ENCODE data around the gene FASN. TPM values are rescaled to one million over a fixed set of nuclear protein-coding genes. Genes with fewer than 3 reads are reported as not detected.

Gene FASN
- total RNA-seq, 2 donors from 2014 or later = 90.5 to 91.2 TPM

DNA sequence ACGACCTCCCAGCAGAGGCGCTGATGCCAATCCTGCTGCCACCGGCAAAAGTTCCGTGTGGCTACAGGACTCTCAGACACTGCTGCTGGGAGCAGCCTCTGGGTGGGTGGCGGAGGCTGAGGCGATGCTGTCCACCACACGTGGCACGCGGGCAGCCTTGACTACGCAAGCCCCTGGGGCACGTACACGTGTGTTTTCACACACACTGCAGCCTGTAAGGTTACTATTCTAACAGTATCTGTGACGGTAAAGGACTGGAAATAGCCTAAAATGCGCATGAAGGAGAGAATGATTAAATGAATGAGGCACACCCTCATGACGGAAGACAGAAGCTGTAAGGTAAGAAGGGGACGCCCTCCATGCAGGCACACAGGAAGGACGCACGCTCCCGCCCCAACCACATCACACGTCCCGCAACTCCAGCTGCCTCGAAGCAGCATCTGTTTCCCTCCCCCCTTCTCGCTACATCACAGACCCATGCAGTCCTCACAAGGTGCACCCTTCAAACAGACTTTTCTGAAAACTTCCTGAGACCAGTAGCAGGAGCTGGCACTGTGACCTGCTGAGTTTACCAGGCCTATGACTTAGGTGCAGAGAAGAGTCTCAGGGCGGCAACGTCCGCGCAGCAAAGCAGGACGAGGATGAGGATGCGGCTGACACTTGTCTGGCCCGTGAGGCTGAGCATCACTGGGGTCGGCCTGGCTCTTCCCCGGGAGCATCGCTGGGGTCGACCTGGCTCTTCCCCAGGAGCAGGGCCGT lies 28.7 kb upstream of the FASN start:
- DNase-seq (peak; percentile 70 to 74), ATAC-seq (replicated peaks in 1 of 2) (peak; percentile 91 to 95)
- peak overlapping the region; percentile 35 for H3K27ac Mint-ChIP-seq
- H3K9me3 Mint-ChIP-seq = no peaks in the 10 kb centered on the region
- no peaks in the 10 kb centered on the region for H3K27me3 Mint-ChIP-seq (ENCODE audit: low read depth)
- H3K4me1 Mint-ChIP-seq (ENCODE audit: low read depth) = peaks cover 44% of the 10 kb centered on the region
- peak overlapping the region; percentile 62 to 74 for H3K4me3 Mint-ChIP-seq
- peaks cover 0 to 1% of the 10 kb centered on the region in 2 donors for H3K36me3 Mint-ChIP-seq (ENCODE audit: insufficient read depth in 2 of 2)

DNA sequence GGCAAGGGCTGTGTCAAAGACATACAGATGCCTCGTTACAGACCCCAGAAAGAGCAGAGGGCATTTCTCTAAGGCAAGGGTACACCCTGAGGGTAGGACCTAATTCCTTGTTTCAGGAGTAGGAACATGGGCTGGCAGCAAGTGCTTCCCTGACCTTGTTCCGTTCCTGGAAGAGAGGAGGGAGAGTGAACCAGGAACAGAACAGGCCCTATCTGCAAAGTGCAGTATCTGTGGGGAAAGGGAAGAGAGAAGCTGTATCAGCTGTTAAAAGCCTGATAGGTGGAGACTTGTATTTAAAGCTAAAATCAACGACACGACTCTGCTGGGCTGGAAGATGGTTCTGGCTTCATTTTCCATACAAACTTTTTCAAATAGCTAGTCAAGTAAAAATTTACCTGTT lies 26.1 kb upstream of the FASN start:
- Mint-ChIP-seq H3K27me3 (ENCODE audit: low read depth) (no peaks in the 10 kb centered on the region), H3K36me3 (ENCODE audit: insufficient read depth in 2 of 2) (peaks cover 0 to 1% of the 10 kb centered on the region in 2 donors), H3K4me3 (no peak overlapping the region), H3K9me3 (no peaks in the 10 kb centered on the region), H3K4me1 (ENCODE audit: low read depth) (peaks cover 64% of the 10 kb centered on the region), H3K27ac (no peak overlapping the region)
- no peak for DNase-seq
- ATAC-seq (replicated peaks in 1 of 2) = no peak

DNA sequence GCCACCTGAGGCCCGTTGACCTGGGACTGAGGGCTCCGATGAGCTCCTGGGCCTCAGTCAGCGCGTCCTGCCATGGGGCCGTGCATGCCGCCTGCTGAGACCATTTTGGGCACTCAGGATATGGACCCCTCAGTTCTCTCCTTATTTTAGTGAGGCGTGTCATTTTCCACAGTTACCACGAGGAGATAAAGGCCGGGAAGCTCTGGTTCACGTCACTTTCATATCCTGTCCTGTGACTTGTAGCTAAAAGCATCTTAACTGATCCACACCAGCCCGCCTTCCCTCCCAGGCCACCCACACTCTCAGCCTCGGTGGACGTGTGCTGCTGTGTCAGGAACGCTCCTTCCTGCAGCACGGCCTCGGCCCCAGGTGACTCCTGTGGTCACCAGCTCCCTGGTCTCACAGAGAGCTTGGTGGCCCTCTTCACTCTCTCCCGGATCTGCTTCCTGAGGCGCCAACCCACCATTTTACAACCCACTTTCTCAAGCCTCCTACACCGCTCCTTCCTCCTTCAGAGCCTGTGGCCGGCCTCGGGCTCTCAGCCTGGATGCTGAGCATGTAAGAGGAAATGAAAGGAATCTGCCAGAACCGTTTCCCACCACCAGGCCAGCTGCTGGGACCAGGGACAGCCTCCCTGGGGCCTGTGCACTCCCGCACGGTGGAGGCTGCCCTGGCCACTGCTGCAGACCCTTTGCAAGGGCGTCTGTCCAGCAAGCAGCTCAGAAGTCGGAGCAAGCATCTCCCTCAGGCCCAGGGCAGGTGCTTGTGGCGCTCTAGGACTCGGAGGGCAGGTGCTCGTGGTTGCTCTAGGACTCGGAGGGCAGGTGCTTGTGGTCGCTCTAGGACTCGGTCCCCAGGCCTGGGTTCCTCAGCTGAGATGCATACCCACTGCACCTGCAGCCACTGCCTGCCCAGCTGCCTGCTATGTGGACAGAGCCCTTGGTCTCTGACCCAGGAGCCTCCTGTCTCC lies 23.9 kb upstream of the FASN start:
- DNase-seq = no peak
- Mint-ChIP-seq H3K9me3 (no peaks in the 10 kb centered on the region), H3K27me3 (ENCODE audit: low read depth) (no peaks in the 10 kb centered on the region), H3K4me1 (ENCODE audit: low read depth) (peaks cover 52% of the 10 kb centered on the region), H3K4me3 (peak overlapping the region in 1 of 2 donors; percentile 34), H3K27ac (peak overlapping the region; percentile 7), H3K36me3 (ENCODE audit: insufficient read depth in 2 of 2) (peaks cover 0 to 1% of the 10 kb centered on the region in 2 donors)
- no peak for ATAC-seq (replicated peaks in 1 of 2)

DNA sequence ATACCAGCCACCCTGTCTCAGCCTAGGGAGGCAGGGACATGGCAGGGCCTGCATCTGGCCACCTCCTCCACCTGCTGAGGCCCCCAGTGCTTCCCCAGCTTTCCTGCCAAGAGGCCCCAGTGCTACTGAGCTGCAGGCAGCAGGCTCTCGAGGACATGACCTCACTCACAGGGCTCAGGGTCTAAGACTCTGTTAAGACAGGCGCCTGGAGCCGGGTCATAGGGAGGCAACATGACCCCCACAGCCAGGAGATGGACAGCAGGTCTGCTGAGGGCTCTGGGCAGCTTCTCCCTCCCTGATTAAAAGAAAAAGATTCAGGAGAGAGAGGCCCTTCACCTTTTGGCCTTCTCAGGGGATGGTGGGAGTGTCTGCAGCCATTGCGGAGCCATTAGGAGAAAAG lies 23.2 kb upstream of the FASN start:
- H3K36me3 Mint-ChIP-seq (ENCODE audit: insufficient read depth in 2 of 2) = peaks cover 0 to 1% of the 10 kb centered on the region in 2 donors
- no peaks in the 10 kb centered on the region for H3K27me3 Mint-ChIP-seq (ENCODE audit: low read depth)
- H3K27ac Mint-ChIP-seq = no peak overlapping the region
- ATAC-seq (replicated peaks in 1 of 2) (no peak), DNase-seq (no peak)
- H3K9me3 Mint-ChIP-seq = no peaks in the 10 kb centered on the region
- H3K4me1 Mint-ChIP-seq (ENCODE audit: low read depth) = peaks cover 45% of the 10 kb centered on the region
- H3K4me3 Mint-ChIP-seq = no peak overlapping the region

DNA sequence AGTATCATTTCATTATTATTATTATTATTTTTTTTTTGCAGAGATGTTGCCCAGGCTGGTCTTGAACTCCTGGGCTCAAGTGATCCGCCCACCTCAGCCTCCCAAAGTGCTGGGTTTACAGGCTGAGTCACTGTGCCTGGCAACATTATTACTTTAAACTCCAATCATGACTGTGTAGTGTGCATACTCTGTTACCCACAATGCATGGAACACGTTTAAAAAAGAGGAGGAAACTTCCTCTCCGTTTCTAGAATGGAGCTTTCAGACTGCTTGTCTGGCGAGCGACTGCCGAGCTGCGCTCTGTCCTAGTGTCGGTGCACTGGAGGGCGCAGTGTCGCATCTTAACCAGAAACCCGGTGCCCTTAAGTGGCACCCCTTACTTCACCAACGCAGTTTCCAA lies 22.1 kb upstream of the FASN start:
- no peak overlapping the region for H3K27ac Mint-ChIP-seq
- ATAC-seq (replicated peaks in 1 of 2) = peak; percentile 78 to 91
- no peaks in the 10 kb centered on the region for H3K9me3 Mint-ChIP-seq
- peaks cover 36% of the 10 kb centered on the region for H3K4me1 Mint-ChIP-seq (ENCODE audit: low read depth)
- no peaks in the 10 kb centered on the region for H3K36me3 Mint-ChIP-seq (ENCODE audit: insufficient read depth in 2 of 2)
- DNase-seq = no peak
- peak overlapping the region in 1 of 2 donors; percentile 44 for H3K4me3 Mint-ChIP-seq
- no peaks in the 10 kb centered on the region for H3K27me3 Mint-ChIP-seq (ENCODE audit: low read depth)

DNA sequence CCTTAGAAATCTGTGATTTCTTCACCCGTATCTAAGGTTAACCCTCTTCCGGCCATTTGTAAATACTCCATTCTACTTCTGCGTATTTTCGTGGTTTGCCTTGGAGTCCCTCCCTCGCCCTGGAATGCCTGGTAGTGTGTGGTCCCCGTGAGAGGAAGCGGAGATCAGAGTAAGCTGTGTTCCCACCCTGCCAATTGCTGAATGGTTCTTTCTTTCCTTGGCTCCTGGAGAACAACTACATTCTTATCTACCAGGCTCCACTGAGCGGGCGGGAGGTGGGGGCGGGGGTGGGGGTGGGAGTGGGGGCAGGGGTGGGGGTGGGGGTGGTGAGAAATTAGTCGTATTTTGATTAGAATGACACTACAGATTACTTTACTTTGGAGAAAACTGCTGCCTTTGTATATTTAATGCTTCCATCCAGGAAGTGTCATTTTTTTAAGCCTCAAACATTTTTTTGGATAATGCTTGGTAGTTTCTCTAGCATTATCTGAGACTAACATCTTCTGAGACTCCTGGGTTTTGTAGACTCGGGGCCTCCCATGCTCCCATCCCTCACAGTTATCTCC lies 20.9 kb upstream of the FASN start:
- Mint-ChIP-seq H3K27ac (no peak overlapping the region), H3K4me3 (no peak overlapping the region), H3K9me3 (no peaks in the 10 kb centered on the region), H3K36me3 (ENCODE audit: insufficient read depth in 2 of 2) (no peaks in the 10 kb centered on the region), H3K27me3 (ENCODE audit: low read depth) (no peaks in the 10 kb centered on the region), H3K4me1 (ENCODE audit: low read depth) (peaks cover 25% of the 10 kb centered on the region)
- ATAC-seq (replicated peaks in 1 of 2) (no peak), DNase-seq (no peak)

DNA sequence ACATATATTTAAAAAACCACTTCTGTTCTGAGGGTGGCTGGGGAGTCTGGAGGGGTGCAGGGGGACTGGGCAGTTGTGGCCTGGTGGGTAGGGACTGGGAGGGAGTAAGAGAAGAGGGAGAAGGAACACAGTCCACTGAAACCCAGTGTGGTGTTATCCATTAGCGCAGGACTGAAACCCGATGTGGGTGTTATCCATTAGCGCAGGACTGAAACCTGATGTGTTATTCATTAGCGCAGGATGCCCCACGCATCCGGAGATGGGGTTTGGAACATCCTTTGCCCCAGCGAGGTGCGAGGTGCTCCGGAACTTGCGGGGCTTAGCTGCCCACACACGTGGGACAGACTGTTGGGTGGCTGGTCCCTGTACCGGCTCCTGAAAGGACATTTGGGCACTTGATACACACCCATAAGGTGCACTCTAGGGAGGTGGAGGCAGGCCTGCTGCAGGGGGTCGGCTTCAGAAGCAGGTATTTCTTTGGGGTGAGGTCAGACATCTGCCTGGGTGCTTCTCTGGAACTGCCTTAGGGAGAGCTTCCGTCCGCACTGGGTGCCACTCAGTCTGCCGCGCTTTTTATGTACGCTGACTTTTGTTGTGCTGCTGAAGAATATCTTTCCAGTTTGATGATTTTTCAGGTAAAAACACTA lies 20.3 kb upstream of the FASN start:
- Mint-ChIP-seq H3K4me1 (ENCODE audit: low read depth) (peaks cover 25% of the 10 kb centered on the region), H3K4me3 (no peak overlapping the region), H3K36me3 (ENCODE audit: insufficient read depth in 2 of 2) (peaks cover 0 to 2% of the 10 kb centered on the region in 2 donors), H3K27me3 (ENCODE audit: low read depth) (no peaks in the 10 kb centered on the region), H3K9me3 (no peaks in the 10 kb centered on the region), H3K27ac (no peak overlapping the region)
- ATAC-seq (replicated peaks in 1 of 2) = no peak
- DNase-seq = no peak

DNA sequence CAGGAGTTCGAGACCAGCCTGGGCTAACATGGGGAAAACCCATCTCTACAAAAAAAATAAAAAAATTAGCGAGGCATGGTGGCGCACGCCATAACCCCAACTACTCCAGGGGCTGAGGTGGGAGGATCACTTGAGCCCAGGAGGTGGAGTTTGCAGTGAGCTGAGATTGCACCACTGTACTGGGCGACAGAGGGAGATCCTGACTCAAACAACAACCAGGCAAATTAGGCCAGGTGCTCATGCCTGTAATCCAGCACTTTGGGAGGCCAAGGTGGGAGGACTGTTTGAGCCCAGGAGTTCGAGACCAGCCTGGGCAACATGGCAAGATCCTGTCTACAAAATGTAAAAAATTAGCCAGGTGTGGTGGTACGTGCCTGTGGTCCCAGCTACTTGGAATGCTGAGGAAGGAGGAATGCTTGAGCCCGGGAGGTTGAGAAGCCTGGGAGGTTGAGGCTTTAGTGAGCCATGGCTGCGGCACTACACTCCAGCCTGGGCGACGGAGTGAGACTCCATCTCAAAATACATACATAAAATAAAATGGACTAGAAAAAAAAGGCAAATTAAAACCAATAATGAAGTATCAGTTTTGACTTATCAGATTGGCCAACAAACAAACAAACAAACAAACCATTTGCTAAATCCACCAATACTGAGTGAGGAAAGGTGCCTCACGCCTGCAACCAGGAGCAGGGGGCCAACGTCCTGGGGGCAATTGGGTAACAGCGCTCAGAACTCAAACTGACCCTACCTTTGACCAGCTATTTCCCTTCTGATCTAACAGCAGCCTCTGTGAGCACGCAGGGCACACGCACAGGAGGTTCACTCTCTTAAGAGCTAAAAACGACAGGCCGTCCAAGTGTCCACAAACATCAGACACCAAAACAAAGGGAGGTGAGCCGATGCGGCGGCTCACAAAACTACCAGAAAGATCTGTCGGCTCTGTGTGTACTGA lies 19.4 kb upstream of the FASN start:
- H3K4me3 Mint-ChIP-seq = no peak overlapping the region
- H3K27ac Mint-ChIP-seq = no peak overlapping the region
- H3K9me3 Mint-ChIP-seq = no peaks in the 10 kb centered on the region
- H3K4me1 Mint-ChIP-seq (ENCODE audit: low read depth) = peaks cover 25% of the 10 kb centered on the region
- ATAC-seq (replicated peaks in 1 of 2) (no peak), DNase-seq (no peak)
- H3K36me3 Mint-ChIP-seq (ENCODE audit: insufficient read depth in 2 of 2) = peaks cover 0 to 2% of the 10 kb centered on the region in 2 donors
- H3K27me3 Mint-ChIP-seq (ENCODE audit: low read depth) = no peaks in the 10 kb centered on the region

DNA sequence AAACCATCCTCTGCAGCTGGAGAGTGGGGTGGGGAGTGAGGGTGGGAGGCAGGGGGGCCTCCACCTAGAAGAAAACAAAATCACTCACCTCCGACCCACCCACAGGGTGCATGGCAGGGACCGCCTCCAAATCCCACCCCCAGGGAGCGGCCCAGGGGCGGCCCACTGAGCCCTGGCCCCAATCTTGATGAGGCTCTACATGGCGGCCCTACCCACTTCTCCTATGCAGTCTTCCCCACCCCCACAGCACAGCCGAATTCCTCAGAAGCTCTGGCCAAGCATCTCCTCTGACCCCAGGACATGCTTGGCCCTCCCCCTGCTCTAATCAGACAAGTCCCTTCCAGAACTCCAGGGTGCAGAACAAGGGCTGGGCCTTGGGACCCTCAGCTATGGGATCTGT lies 18.2 kb upstream of the FASN start:
- H3K4me3 Mint-ChIP-seq = no peak overlapping the region
- peaks cover 16% of the 10 kb centered on the region for H3K4me1 Mint-ChIP-seq (ENCODE audit: low read depth)
- no peaks in the 10 kb centered on the region for H3K27me3 Mint-ChIP-seq (ENCODE audit: low read depth)
- H3K36me3 Mint-ChIP-seq (ENCODE audit: insufficient read depth in 2 of 2) = peaks cover 0 to 2% of the 10 kb centered on the region in 2 donors
- ATAC-seq (replicated peaks in 1 of 2) = no peak
- no peak overlapping the region for H3K27ac Mint-ChIP-seq
- DNase-seq = no peak
- H3K9me3 Mint-ChIP-seq = no peaks in the 10 kb centered on the region

DNA sequence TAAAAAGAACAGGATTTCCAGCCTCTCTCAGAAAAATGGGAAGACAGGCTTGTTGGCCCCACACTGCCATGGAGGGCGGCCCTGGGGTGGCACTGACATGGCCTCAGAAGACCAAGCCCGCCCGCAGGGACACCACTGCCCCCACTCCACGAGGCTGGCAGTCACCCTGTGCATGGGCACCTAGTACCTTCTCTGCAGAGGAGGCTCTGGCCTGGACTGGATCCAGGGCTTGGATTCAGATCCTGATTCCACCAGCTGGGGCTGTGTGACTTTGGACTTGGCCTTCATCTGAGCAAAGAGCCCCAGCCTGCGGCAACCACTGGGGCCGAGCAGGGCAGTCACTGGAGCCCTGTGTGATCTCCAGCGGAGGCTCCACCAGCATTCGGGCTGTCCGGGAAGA lies 16.8 kb upstream of the FASN start:
- H3K4me1 Mint-ChIP-seq (ENCODE audit: low read depth) = peaks cover 16% of the 10 kb centered on the region
- no peaks in the 10 kb centered on the region for H3K27me3 Mint-ChIP-seq (ENCODE audit: low read depth)
- DNase-seq = no peak
- no peak overlapping the region for H3K4me3 Mint-ChIP-seq
- H3K9me3 Mint-ChIP-seq = no peaks in the 10 kb centered on the region
- ATAC-seq (replicated peaks in 1 of 2) = no peak
- H3K27ac Mint-ChIP-seq = no peak overlapping the region
- peaks cover 0 to 2% of the 10 kb centered on the region in 2 donors for H3K36me3 Mint-ChIP-seq (ENCODE audit: insufficient read depth in 2 of 2)

DNA sequence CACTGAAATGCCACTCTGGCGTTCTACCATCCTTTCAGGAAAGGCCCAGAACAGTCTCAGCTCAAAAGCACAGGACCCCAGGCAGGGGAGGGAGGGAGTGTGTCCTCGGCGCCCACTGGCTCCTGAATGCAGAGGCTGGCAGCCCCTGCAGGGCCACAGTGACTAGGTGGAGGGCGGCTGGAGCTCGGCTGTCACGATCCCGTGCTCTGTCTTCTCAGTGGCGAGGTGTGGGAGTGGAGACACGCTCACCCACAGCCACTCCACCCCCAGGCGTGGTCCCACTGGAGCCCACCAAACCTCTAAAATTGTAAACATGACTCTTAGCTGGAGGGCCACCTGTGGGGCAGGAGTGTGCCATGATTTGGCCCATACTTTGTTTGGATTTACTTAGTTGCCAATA lies 16.4 kb upstream of the FASN start:
- H3K27ac Mint-ChIP-seq = no peak overlapping the region
- no peaks in the 10 kb centered on the region for H3K9me3 Mint-ChIP-seq
- ATAC-seq (replicated peaks in 1 of 2) = no peak
- H3K4me1 Mint-ChIP-seq (ENCODE audit: low read depth) = peaks cover 13% of the 10 kb centered on the region
- no peak overlapping the region for H3K4me3 Mint-ChIP-seq
- DNase-seq = no peak
- H3K27me3 Mint-ChIP-seq (ENCODE audit: low read depth) = no peaks in the 10 kb centered on the region
- peaks cover 0 to 2% of the 10 kb centered on the region in 2 donors for H3K36me3 Mint-ChIP-seq (ENCODE audit: insufficient read depth in 2 of 2)

DNA sequence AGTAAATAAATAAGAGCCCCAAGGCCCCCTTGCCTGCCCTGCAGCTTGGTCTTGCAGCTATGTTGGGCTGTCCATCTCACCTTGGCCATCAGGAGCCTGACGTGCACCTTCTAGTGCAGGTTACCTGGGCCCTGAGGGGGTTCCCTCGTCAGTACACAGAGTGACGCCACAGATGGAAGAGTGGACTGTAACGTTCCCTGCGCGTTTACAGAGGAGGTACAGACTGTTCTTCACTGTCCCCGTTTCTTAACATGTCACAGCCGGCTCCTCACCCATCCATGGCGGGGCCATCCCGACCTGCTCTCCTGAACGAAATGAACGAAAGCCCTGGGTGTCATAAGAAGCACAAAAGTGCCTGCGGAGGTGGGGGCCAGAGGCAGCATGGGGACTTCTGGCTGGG lies 15.9 kb upstream of the FASN start:
- peaks cover 15% of the 10 kb centered on the region for H3K4me1 Mint-ChIP-seq (ENCODE audit: low read depth)
- no peak overlapping the region for H3K27ac Mint-ChIP-seq
- H3K36me3 Mint-ChIP-seq (ENCODE audit: insufficient read depth in 2 of 2) = peaks cover 0 to 2% of the 10 kb centered on the region in 2 donors
- DNase-seq (no peak), ATAC-seq (replicated peaks in 1 of 2) (no peak)
- no peaks in the 10 kb centered on the region for H3K27me3 Mint-ChIP-seq (ENCODE audit: low read depth)
- H3K9me3 Mint-ChIP-seq = no peaks in the 10 kb centered on the region
- H3K4me3 Mint-ChIP-seq = no peak overlapping the region
